ENCODE measurements around the gene C2CD4B.

Gene C2CD4B

DNA sequence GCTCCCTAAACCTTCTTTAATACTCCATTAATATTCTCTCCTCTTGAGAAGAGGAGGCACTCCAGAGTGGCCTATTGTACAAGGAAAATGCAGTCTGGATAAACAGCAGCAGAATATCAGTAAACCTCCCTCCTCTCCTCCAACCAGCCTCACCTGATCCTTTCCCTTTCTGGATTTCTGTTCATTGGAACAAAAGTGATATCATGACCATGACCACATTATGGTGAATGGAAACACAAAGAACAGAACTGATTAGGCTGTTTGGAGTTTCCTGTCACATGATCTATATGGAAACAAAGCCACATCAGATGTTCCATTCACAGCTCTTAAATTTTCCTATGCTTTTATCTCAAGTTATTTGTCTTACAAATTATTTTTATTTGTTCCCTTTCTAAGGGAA, 14.6 kb downstream of the C2CD4B start:
- TF ChIP-seq ZFX (IDR thresholded peaks at IDR 0.05): no peak
- TF ChIP-seq, protein P1, sequence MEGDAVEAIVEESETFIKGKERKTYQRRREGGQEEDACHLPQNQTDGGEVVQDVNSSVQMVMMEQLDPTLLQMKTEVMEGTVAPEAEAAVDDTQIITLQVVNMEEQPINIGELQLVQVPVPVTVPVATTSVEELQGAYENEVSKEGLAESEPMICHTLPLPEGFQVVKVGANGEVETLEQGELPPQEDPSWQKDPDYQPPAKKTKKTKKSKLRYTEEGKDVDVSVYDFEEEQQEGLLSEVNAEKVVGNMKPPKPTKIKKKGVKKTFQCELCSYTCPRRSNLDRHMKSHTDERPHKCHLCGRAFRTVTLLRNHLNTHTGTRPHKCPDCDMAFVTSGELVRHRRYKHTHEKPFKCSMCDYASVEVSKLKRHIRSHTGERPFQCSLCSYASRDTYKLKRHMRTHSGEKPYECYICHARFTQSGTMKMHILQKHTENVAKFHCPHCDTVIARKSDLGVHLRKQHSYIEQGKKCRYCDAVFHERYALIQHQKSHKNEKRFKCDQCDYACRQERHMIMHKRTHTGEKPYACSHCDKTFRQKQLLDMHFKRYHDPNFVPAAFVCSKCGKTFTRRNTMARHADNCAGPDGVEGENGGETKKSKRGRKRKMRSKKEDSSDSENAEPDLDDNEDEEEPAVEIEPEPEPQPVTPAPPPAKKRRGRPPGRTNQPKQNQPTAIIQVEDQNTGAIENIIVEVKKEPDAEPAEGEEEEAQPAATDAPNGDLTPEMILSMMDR (conservative IDR thresholded peaks at IDR 0.05): no peak
- H3K27ac ChIP-seq: no peak overlapping the region

DNA sequence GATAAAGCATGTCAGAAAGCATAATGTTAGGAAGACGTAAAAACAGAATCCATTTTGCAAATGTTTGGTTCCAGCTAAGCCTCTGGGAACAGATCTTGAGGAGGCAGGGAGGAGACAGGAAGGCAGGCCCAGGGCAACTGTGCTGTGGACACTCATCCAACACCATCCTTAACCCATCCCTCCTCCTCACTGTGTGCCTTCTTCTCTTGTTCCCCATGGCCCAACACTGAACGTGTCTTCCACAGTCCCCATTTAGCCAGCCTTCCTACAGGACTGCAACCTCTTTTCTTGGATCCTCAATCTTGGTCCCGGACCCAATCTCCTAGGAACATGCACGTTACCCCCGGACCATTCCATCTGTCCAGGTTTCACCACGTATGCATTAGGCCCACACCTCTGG, 15.4 kb downstream of the C2CD4B start:
- TF ChIP-seq, protein P1 (conservative IDR thresholded peaks at IDR 0.05): no peak
- TF ChIP-seq ZFX (IDR thresholded peaks at IDR 0.05): no peak
- H3K27ac ChIP-seq: no peak overlapping the region

DNA sequence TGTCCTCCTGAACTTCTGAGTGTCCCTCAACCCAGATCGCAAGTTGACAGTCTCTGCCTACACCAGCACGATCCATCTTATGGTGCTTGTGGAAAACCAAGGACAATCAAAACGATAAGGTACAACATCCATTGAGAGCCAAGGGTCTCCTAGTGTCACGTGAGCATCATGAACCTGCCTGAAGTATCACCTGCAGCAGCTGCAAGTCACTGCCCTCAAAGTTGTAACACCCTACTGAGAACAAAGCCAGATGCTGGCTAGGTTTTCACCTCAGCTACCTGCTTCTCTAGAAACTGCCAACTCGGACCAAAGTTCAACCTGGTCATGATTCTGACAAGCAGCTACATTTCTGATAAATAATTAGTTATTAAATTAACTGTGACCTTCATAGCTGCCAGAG, 17.5 kb downstream of the C2CD4B start:
- no peak overlapping the region for H3K27ac ChIP-seq
- TF ChIP-seq, protein P1 (conservative IDR thresholded peaks at IDR 0.05): no peak
- no peak for TF ChIP-seq ZFX (IDR thresholded peaks at IDR 0.05)

DNA sequence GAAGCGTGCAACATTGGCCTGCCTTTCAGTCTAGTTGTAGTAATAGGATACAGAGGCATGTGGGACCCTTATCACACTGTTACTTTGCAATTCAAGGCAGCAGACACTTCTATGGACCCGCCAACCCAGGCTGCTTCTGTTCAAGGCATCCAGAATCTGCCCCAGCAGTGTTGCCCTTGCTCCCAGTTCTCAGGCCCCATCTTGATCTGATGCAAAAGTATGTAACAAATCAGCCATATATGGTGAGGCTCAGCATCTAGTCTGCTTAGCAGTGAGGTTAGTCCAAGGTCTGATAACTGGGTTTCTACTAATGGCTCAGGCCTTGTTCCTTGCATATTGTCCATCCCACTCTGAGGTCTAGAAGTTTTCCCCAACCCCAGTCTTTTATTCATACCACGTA, 17.9 kb downstream of the C2CD4B start:
- H3K27ac ChIP-seq: no peak overlapping the region
- TF ChIP-seq ZFX (IDR thresholded peaks at IDR 0.05): no peak
- TF ChIP-seq, protein P1 (conservative IDR thresholded peaks at IDR 0.05): no peak

DNA sequence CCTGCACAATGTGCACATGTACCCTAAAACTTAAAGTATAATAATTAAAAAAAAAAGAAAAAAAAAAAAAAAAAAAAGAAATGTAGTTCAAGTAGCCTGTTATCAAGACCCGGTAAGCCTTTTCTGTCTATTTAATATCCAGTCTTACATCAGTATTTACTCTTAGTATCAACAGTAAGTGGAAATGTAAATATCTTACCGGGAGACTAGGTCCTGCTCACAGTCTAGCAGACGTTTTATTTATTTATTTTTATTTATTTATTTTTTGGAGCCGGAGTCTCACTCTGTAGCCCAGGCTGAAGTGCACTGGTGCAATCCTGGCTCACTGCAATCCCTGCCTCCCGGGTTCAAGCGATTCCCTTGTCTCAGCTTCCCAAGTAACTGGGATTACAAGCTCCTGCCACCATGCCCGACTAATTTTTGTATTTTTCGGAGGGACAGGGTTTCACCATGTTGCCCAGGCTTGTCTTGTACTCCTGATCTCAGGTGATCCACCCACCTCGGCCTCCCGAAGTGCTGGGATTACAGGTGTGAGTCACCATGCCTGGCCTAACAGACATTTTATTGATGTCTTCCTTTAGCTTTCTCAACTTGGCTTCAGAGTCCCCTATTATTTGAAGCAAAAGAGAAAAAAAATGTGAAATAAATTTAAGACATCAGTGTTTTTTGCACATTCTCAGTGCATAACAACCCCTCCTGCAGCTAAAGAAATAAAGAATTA, 19.9 kb downstream of the C2CD4B start:
- TF ChIP-seq, protein P1 (conservative IDR thresholded peaks at IDR 0.05): no peak
- TF ChIP-seq ZFX (IDR thresholded peaks at IDR 0.05): no peak
- H3K27ac ChIP-seq: no peak overlapping the region

DNA sequence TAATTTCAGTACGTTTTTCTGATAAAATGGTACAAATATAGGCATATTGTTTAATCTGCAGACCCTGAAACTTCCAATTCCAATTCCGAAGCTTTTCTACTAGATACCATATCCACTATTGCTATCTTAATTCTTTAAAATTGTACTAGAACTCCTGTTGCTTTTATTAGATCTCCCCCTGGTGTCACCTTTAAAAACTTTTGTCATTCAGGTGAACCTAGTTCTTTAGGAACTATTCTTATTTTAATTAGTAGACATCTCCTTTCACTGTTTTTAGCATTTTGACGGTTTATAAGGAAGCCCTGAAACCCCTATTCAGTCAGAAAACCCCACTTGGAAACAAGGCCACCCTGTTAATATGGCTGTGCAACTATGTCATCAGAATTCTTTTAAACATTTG, 22.3 kb downstream of the C2CD4B start:
- H3K27ac ChIP-seq: no peak overlapping the region
- TF ChIP-seq, protein P1 (conservative IDR thresholded peaks at IDR 0.05): peak; percentile 43
- no peak for TF ChIP-seq ZFX (IDR thresholded peaks at IDR 0.05)

DNA sequence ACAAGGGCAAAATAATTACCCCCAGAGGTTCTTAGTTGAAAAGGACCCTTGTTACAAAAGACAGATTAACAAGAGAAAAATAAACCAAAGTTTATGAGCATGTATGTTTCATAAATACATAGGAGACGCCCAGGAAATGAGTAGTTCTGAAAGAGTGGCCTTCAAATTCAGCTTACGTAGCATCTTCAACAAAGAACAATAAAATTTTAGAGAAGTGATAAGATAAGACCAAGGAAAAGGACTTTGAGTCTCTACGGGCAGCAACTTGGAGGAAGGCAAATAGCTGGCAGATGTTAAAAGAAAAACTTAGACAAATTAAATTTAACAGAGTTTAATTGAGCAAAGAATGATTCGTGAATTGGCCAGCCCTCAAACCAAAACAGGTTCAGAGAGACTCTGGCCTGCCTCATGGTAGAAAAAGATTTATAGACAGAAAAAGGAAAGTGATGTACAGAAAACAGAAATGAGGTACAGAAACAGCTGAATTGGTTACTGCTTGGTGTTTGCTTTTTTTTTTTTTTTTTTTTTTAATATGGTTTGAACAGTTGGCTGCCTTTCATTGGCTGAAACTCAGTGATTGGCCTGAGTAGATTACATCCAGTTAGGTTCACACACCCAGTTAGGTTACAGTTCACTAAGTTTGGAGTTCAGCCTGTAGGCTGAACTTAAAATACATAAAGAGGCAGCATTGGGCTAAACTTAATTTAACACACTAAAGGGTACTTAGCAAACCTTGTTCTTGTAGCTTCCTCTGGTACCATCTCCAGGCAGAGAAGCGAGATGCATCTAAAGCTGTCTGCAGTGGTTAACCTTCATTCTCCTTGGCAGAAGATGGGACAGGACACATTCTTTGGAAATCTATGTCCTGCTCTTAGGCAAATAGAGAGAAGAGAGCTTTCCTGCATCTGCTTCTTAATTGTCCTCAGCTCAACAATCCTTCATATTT, 23.2 kb downstream of the C2CD4B start:
- TF ChIP-seq, protein P1 (conservative IDR thresholded peaks at IDR 0.05): no peak
- TF ChIP-seq ZFX (IDR thresholded peaks at IDR 0.05): no peak
- no peak overlapping the region for H3K27ac ChIP-seq

Measured in C4-2B (cell line).